Dermis microvascular lymphatic vessel endothelial cell (primary cell): ENCODE results near the gene TMEM40. TPM values are rescaled to one million over a fixed set of nuclear protein-coding genes. Genes with fewer than 3 reads are reported as not detected.
"Not testable (repeated sequence)": the region's sequence is repeated elsewhere in the genome, so short reads cannot be mapped to it uniquely, and the experiment has no call there.

Experiments
- DNase-seq, 2 donors: peaks; one replicate each; pipeline versions ENCODE4 v3.0.0 to v3.0.0-alpha.2; 2010; ENCODE audit warnings: low read depth in 2 of 2
- total RNA-seq: library from RNA; depleted of rRNA; stranded (reverse); fragments of >200 nt; gene quantifications from 2 replicates; pipeline ENCODE4 v1.2.1, GENCODE V29; 2014

TMEM40 gene
- total RNA-seq, 1 donor from 2014 or later, result 0.13 TPM

- no peak for DNase-seq
These were observed 7.5 kb downstream of the TMEM40 start for GRCh38 chr3:12751571-12751970.

- DNase-seq, result no peak
These were observed 8.4 kb downstream of the TMEM40 start for GRCh38 chr3:12750658-12751071.

- DNase-seq, result peak; percentile 7 to 27
These were observed 8.8 kb downstream of the TMEM40 start for GRCh38 chr3:12750223-12750622.

- DNase-seq, result no peak
These were observed 10.6 kb downstream of the TMEM40 start for GRCh38 chr3:12748477-12748876.

GRCh38 chr3:12746419-12746818, 12.6 kb downstream of the TMEM40 start:
- no peak for DNase-seq

GRCh38 chr3:12744326-12744725, 14.7 kb downstream of the TMEM40 start:
- DNase-seq, result no peak

GRCh38 chr3:12743583-12743982, 15.5 kb downstream of the TMEM40 start:
- DNase-seq, result no peak

GRCh38 chr3:12742330-12743107, 16.5 kb downstream of the TMEM40 start:
- DNase-seq, result no peak

GRCh38 chr3:12741209-12741608, 17.9 kb downstream of the TMEM40 start:
- no peak for DNase-seq

GRCh38 chr3:12737833-12738232, 21.2 kb downstream of the TMEM40 start:
- DNase-seq, result no peak

GRCh38 chr3:12737319-12737718, 21.7 kb downstream of the TMEM40 start:
- DNase-seq, result no peak

- no peak for DNase-seq
These were observed 24.1 kb downstream of the TMEM40 start for GRCh38 chr3:12734960-12735359.

- no peak for DNase-seq
These were observed 25.5 kb downstream of the TMEM40 start for GRCh38 chr3:12733566-12733965.

- DNase-seq, result no peak
These were observed 28.4 kb downstream of the TMEM40 start for GRCh38 chr3:12730506-12731242.

GRCh38 chr3:12729051-12729651, 29.9 kb downstream of the TMEM40 start:
- no peak for DNase-seq

GRCh38 chr3:12727937-12728336, 31.1 kb downstream of the TMEM40 start:
- no peak for DNase-seq

- no peak for DNase-seq
These were observed 31.6 kb downstream of the TMEM40 start for GRCh38 chr3:12727481-12727880.

- no peak for DNase-seq
These were observed 33.6 kb downstream of the TMEM40 start for GRCh38 chr3:12725436-12725835.

- DNase-seq, result no peak
These were observed 34.3 kb downstream of the TMEM40 start for GRCh38 chr3:12724794-12725193.

- not testable (repeated sequence) for DNase-seq
These were observed 35.7 kb downstream of the TMEM40 start for GRCh38 chr3:12723362-12723761.

GRCh38 chr3:12722226-12722625, 36.8 kb downstream of the TMEM40 start:
- no peak for DNase-seq
